ENCODE results near the gene CALML3. TPM values are rescaled to one million over a fixed set of nuclear protein-coding genes. Genes with fewer than 3 reads are reported as not detected.

The CALML3 gene
- total RNA-seq, 1 experiment from 2014 or later: not detected

DNA sequence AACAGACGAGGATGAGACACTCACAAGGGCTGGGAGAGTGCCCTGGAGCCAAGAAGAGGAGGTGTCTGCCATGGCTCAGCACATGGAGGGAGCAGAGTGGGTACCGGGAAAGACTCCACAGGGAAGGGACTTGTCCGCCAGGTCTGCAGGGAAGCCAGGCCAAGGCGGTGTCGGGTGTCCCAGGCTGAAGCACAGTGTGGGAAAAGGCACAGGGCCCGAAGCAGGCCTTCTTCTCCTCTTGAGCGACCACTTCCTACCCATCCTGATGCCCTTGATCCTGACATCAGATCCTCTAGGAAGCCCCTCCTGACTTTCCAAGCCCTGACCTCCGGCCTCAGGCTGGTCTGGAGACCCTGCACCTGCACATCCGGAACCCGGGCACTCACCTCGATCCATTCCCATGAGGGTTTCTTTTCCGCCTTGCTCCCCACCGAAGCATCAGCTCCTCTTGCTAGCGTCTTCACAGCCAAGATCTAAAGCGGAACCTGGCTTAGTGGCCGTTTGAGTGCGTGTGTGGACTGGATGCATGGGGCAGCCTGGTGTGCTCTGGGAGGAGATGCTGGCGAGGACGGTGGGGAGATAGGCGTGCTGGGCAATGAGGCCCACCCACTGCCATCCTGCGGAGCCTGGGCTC lies 8.5 kb downstream of the CALML3 start:
- Histone ChIP-seq H3K79me2 (ENCODE audit: low read depth) (no peaks in the 10 kb centered on the region), H2AFZ (no peak overlapping the region), H3K27ac (no peak overlapping the region), H3F3A (ENCODE audit: insufficient read depth, low read depth) (peaks cover 10% of the 10 kb centered on the region; the same call in 1 of the 2 replicates), H3K4me2 (no peak overlapping the region), H4K20me1 (ENCODE audit: insufficient read depth) (no peaks in the 10 kb centered on the region), H3K4me1 (replicated peaks; ENCODE audit: insufficient read depth) (peaks cover 21% of the 10 kb centered on the region), H3K4me3 (no peak overlapping the region), H3K36me3 (ENCODE audit: low read depth) (no peaks in the 10 kb centered on the region), H3K27me3 (ENCODE audit: insufficient read depth, low read depth) (no peaks in the 10 kb centered on the region), H3K9me3 (ENCODE audit: insufficient read depth, low read depth) (no peaks in the 10 kb centered on the region), H3K9me2 (ENCODE audit: insufficient read depth) (no peaks in the 10 kb centered on the region)
- intact Hi-C loops (cut with micrococcal nuclease; ENCODE audit: unreplicated experiment): no loop called here
- BruUV-seq (replicated peaks): no TSS peak
- ChIA-PET CTCF (no interaction called here), POLR2A (ENCODE audit: unreplicated experiment) (no interaction called here)
- DNase-seq: no peak
- no peak for TF ChIP-seq EZH2 (IDR thresholded peaks at IDR 0.05; ENCODE audit: low read depth)
- TF ChIP-seq, protein P1, sequence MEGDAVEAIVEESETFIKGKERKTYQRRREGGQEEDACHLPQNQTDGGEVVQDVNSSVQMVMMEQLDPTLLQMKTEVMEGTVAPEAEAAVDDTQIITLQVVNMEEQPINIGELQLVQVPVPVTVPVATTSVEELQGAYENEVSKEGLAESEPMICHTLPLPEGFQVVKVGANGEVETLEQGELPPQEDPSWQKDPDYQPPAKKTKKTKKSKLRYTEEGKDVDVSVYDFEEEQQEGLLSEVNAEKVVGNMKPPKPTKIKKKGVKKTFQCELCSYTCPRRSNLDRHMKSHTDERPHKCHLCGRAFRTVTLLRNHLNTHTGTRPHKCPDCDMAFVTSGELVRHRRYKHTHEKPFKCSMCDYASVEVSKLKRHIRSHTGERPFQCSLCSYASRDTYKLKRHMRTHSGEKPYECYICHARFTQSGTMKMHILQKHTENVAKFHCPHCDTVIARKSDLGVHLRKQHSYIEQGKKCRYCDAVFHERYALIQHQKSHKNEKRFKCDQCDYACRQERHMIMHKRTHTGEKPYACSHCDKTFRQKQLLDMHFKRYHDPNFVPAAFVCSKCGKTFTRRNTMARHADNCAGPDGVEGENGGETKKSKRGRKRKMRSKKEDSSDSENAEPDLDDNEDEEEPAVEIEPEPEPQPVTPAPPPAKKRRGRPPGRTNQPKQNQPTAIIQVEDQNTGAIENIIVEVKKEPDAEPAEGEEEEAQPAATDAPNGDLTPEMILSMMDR (conservative IDR thresholded peaks at IDR 0.05): no peak

DNA sequence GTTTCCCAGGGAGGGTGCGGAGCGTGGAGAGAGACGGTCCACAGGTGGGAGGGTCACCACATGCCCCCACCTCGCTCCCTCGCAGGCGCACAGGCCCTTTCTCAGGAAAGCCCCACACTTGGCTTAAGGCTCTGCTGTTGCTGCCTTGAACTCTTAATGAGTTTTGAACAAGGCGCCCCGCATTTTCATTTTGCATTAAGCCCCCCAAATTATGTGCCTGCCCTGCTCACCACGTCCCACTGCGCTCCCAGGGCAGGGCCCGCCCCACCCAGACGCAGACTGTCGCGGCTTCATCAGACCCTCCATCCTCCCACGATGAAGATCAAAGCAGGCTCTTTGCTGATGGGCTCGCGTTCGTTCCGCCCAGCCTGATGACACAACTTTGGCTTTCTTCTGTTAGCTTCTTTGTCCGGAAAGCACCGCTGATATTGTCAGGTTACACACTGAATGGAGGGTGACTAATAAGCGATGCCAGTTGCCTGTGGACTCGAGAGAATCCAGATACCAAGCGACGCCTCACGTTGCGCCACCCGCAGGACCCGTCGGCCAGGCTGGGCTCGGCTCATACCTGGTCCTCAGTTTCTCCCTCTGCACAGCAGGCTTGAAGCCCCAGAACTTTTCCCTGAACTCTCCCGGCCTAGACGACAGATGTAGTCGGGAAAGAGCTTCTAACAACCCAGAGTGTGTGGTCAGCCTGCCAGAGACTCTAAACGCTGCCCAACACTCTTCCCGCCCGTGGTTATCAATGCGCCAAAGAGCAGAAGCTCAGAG lies 9.5 kb downstream of the CALML3 start:
- POLR2A ChIA-PET (ENCODE audit: unreplicated experiment): no interaction called here
- Histone ChIP-seq H3K4me2 (no peak overlapping the region), H3K27me3 (ENCODE audit: insufficient read depth, low read depth) (no peaks in the 10 kb centered on the region), H3K9me3 (ENCODE audit: insufficient read depth, low read depth) (no peaks in the 10 kb centered on the region), H3K79me2 (ENCODE audit: low read depth) (no peaks in the 10 kb centered on the region), H2AFZ (no peak overlapping the region), H4K20me1 (ENCODE audit: insufficient read depth) (no peaks in the 10 kb centered on the region), H3K4me3 (no peak overlapping the region), H3F3A (ENCODE audit: insufficient read depth, low read depth) (peaks cover 20% of the 10 kb centered on the region; the same call in 1 of the 2 replicates), H3K4me1 (replicated peaks; ENCODE audit: insufficient read depth) (peaks cover 32% of the 10 kb centered on the region), H3K36me3 (ENCODE audit: low read depth) (no peaks in the 10 kb centered on the region), H3K27ac (peak overlapping the region; percentile 64; the same call in 1 of the 2 replicates), H3K9me2 (ENCODE audit: insufficient read depth) (no peaks in the 10 kb centered on the region)
- CTCF ChIA-PET: interaction anchor here (0.6 kb wide), 1 partner anchor 617 kb away, joined by 3 read pairs; no protein-coding TSS in a partner anchor
- intact Hi-C loops (cut with micrococcal nuclease; ENCODE audit: unreplicated experiment): no loop called here
- BruUV-seq (replicated peaks): no TSS peak
- TF ChIP-seq EZH2 (IDR thresholded peaks at IDR 0.05; ENCODE audit: low read depth): no peak
- TF ChIP-seq, protein P1 (conservative IDR thresholded peaks at IDR 0.05): no peak
- DNase-seq: no peak

DNA sequence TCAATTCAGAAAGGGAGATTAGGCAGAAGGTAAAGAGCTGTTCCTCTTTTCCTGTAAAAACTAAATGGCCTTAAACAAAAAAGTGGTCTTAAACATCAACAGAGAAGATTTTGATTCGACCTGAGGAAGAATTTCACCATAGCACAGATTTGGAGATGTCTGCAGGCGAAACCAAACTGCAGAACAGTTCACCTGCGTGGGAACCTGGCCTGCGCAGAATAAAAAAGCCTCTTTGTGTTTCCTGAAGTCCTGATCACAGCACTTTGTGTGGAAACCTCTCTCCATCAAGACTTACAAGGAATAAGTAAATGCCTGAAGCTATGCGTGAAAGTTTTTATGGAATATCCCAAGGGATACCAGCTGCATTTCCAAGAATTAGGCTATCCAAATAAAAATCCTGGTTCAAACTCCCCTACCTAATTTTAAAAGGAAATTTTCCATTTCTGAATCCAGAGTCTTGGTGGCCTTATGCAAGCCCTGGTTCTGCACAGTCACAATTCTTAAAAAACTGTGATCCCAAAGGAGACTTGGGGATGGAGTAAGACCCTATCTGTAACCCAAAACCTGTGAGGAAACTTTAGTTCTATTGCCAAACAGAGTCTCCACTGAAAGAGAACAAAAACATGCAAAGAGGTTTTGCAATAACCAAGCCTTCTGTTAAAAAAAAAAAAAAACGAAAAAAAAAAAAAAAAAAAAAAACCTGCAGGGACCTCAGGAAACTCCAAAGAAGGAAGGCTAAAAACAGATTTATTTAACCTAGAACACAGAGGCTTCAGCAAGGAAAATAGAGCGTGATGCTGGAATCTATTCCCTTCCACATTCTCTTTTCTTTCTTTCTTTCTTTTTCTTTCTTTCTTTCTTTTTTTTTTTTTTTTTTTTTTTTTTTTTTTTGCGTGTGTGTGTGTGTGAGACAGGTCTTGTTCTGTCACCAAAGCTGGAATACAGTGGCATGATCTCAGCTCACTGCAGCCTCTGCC lies 10.4 kb downstream of the CALML3 start:
- no TSS peak for BruUV-seq (replicated peaks)
- no peak overlapping the region for H3K4me3 ChIP-seq
- H3K9me2 ChIP-seq (ENCODE audit: insufficient read depth): no peaks in the 10 kb centered on the region
- DNase-seq: peak in 1 of 2 experiments; percentile 77
- peaks cover 37% of the 10 kb centered on the region for H3K4me1 ChIP-seq (replicated peaks; ENCODE audit: insufficient read depth)
- TF ChIP-seq, protein P1 (conservative IDR thresholded peaks at IDR 0.05): no peak
- TF ChIP-seq EZH2 (IDR thresholded peaks at IDR 0.05; ENCODE audit: low read depth): no peak
- intact Hi-C loops (cut with micrococcal nuclease; ENCODE audit: unreplicated experiment): no loop called here
- no peaks in the 10 kb centered on the region for H3K27me3 ChIP-seq (ENCODE audit: insufficient read depth, low read depth)
- no peaks in the 10 kb centered on the region for H3K79me2 ChIP-seq (ENCODE audit: low read depth)
- ChIA-PET CTCF (interaction anchor here (0.6 kb wide), 1 partner anchor 87 kb away, joined by 3 read pairs; no protein-coding TSS in a partner anchor), POLR2A (ENCODE audit: unreplicated experiment) (no interaction called here)
- H3K4me2 ChIP-seq: peak overlapping the region; percentile 31
- H3K9me3 ChIP-seq (ENCODE audit: insufficient read depth, low read depth): no peaks in the 10 kb centered on the region
- H4K20me1 ChIP-seq (ENCODE audit: insufficient read depth): no peaks in the 10 kb centered on the region
- H2AFZ ChIP-seq: no peak overlapping the region
- H3K36me3 ChIP-seq (ENCODE audit: low read depth): no peaks in the 10 kb centered on the region
- H3F3A ChIP-seq (ENCODE audit: insufficient read depth, low read depth): peaks cover 22% of the 10 kb centered on the region; the same call in 1 of the 2 replicates
- peak overlapping the region; percentile 64 for H3K27ac ChIP-seq
